ENCODE data around the gene CR1L. TPM values are rescaled to one million over a fixed set of nuclear protein-coding genes. Genes with fewer than 3 reads are reported as not detected.
A peak's percentile ranks its signal among the peaks of the same experiment; 100 is the strongest.

The CR1L gene
- total and polyA plus RNA-seq, 2 experiments from 2014 or later = 5.8 to 21.4 TPM

DNA sequence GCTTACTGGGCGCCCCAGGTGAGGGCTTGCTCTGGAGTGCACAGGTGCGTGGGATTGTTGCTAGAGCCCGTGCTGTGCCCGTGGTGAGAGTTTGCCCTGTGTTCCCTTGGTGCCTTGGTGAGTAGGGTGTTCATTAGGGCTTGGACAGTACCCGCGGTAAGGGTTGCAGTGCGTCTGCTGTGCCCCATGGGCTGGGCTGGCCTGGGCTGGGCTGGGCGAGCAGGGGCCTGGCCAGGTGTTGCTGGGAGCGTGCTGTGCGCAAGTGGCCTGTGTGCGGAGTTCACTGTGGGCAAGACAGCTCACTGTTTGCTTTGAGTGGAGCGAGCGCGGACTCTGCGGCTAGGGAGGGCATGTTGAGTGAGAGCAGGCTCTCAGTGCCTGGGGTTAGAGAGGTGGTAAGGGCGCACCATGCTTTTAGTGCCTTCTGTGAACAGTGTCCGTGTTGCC, 725 bp downstream of the CR1L start:
- Histone ChIP-seq H3K4me1 (ENCODE audit: insufficient read depth) (peaks cover 44% of the 10 kb centered on the region), H3K27me3 (ENCODE audit: insufficient read depth) (peaks cover 10% of the 10 kb centered on the region), H3K4me2 (peak overlapping the region; percentile 96), H3K9me2 (ENCODE audit: insufficient read depth) (no peaks in the 10 kb centered on the region), H2AFZ (peak overlapping the region; percentile 86; the same call in 1 of the 2 replicates), H3K4me3 (peak overlapping the region; percentile 89), H3F3A (replicated peaks; ENCODE audit: low read depth) (0 out of 2 replicates have a peak, but pooled peaks cover 5% of the 10 kb centered on the region), H4K20me1 (replicated peaks; ENCODE audit: insufficient read depth) (no peaks in the 10 kb centered on the region), H3K79me2 (replicated peaks; ENCODE audit: insufficient read depth) (peaks cover 10% of the 10 kb centered on the region; the same call in 1 of the 2 replicates), H3K27ac (ENCODE audit: low read depth) (no peak overlapping the region), H3K36me3 (ENCODE audit: insufficient read depth) (no peaks in the 10 kb centered on the region)
- TF ChIP-seq POLR2AphosphoS5 (IDR thresholded peaks at IDR 0.05; ENCODE audit: low read depth) (no peak), EZH2 (IDR thresholded peaks at IDR 0.05; ENCODE audit: low read depth, unreplicated experiment) (no peak), STAT1 (IDR thresholded peaks at IDR 0.05; ENCODE audit: unreplicated experiment) (no peak), JUNB (IDR thresholded peaks at IDR 0.05; ENCODE audit: unreplicated experiment) (no peak), CREB1 (CRISPR knock-in tag; IDR thresholded peaks at IDR 0.05; ENCODE audit: low read depth) (no peak), ZNF331 (CRISPR knock-in tag; IDR thresholded peaks at IDR 0.05; ENCODE audit: low read depth) (no peak), ZNF114 (CRISPR knock-in tag; IDR thresholded peaks at IDR 0.05) (no peak), REST (IDR thresholded peaks at IDR 0.05; ENCODE audit: unreplicated experiment) (no peak), EZH2phosphoT487 (IDR thresholded peaks at IDR 0.05; ENCODE audit: unreplicated experiment) (no peak), NANOG (IDR thresholded peaks at IDR 0.05; ENCODE audit: borderline replicate concordance) (no peak)
- TF ChIP-seq, protein P1, sequence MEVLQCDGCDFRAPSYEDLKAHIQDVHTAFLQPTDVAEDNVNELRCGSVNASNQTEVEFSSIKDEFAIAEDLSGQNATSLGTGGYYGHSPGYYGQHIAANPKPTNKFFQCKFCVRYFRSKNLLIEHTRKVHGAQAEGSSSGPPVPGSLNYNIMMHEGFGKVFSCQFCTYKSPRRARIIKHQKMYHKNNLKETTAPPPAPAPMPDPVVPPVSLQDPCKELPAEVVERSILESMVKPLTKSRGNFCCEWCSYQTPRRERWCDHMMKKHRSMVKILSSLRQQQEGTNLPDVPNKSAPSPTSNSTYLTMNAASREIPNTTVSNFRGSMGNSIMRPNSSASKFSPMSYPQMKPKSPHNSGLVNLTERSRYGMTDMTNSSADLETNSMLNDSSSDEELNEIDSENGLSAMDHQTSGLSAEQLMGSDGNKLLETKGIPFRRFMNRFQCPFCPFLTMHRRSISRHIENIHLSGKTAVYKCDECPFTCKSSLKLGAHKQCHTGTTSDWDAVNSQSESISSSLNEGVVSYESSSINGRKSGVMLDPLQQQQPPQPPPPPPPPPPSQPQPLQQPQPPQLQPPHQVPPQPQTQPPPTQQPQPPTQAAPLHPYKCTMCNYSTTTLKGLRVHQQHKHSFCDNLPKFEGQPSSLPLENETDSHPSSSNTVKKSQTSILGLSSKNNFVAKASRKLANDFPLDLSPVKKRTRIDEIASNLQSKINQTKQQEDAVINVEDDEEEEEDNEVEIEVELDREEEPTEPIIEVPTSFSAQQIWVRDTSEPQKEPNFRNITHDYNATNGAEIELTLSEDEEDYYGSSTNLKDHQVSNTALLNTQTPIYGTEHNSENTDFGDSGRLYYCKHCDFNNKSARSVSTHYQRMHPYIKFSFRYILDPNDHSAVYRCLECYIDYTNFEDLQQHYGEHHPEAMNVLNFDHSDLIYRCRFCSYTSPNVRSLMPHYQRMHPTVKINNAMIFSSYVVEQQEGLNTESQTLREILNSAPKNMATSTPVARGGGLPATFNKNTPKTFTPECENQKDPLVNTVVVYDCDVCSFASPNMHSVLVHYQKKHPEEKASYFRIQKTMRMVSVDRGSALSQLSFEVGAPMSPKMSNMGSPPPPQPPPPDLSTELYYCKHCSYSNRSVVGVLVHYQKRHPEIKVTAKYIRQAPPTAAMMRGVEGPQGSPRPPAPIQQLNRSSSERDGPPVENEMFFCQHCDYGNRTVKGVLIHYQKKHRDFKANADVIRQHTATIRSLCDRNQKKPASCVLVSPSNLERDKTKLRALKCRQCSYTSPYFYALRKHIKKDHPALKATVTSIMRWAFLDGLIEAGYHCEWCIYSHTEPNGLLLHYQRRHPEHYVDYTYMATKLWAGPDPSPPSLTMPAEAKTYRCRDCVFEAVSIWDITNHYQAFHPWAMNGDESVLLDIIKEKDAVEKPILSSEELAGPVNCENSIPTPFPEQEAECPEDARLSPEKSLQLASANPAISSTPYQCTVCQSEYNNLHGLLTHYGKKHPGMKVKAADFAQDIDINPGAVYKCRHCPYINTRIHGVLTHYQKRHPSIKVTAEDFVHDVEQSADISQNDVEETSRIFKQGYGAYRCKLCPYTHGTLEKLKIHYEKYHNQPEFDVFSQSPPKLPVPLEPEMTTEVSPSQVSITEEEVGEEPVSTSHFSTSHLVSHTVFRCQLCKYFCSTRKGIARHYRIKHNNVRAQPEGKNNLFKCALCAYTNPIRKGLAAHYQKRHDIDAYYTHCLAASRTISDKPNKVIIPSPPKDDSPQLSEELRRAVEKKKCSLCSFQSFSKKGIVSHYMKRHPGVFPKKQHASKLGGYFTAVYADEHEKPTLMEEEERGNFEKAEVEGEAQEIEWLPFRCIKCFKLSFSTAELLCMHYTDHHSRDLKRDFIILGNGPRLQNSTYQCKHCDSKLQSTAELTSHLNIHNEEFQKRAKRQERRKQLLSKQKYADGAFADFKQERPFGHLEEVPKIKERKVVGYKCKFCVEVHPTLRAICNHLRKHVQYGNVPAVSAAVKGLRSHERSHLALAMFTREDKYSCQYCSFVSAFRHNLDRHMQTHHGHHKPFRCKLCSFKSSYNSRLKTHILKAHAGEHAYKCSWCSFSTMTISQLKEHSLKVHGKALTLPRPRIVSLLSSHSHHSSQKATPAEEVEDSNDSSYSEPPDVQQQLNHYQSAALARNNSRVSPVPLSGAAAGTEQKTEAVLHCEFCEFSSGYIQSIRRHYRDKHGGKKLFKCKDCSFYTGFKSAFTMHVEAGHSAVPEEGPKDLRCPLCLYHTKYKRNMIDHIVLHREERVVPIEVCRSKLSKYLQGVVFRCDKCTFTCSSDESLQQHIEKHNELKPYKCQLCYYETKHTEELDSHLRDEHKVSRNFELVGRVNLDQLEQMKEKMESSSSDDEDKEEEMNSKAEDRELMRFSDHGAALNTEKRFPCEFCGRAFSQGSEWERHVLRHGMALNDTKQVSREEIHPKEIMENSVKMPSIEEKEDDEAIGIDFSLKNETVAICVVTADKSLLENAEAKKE (CRISPR knock-in tag; IDR thresholded peaks at IDR 0.05) = no peak
- TF ChIP-seq, protein P2, sequence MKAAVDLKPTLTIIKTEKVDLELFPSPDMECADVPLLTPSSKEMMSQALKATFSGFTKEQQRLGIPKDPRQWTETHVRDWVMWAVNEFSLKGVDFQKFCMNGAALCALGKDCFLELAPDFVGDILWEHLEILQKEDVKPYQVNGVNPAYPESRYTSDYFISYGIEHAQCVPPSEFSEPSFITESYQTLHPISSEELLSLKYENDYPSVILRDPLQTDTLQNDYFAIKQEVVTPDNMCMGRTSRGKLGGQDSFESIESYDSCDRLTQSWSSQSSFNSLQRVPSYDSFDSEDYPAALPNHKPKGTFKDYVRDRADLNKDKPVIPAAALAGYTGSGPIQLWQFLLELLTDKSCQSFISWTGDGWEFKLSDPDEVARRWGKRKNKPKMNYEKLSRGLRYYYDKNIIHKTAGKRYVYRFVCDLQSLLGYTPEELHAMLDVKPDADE (IDR thresholded peaks at IDR 0.05) = no peak
- H3K4me1 Mint-ChIP-seq = peaks cover 57% of the 10 kb centered on the region
- peaks cover 19% of the 10 kb centered on the region for H3K27me3 Mint-ChIP-seq (ENCODE audit: insufficient read depth, low read depth, poor library complexity)
- no peaks in the 10 kb centered on the region for H3K9me3 Mint-ChIP-seq
- H3K4me3 Mint-ChIP-seq = peak overlapping the region; percentile 83
- H3K27ac Mint-ChIP-seq = no peak overlapping the region
- H3K36me3 Mint-ChIP-seq (ENCODE audit: low read depth) = no peaks in the 10 kb centered on the region
- DNase-seq (ENCODE audit: low spot score) = peak; percentile 49
- peak; percentile 70 for ATAC-seq
